ENCODE measurements around the gene LRRC8B.

Gene LRRC8B

DNA sequence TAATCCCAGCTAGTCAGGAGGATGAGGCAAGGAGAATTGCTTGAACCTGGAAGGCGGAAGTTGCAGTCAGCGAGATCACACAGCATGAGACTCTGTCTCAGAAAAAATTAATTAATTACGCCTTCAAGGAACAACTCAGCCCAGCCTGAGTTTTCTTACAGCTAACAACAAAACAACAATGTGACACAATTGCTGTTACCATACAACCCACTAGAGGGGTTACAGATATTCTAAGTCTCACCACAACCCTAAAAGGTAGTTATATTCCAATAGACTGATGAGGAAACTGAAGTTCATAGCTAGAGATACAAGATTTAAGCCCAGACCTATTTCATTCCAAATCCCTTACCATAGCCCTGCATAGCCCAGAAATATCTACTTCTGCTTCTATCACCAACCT lies 105.4 kb downstream of the LRRC8B start:
- no peak for DNase-seq (ENCODE audit: low read depth in 2 of 3, low spot score in 2 of 3)

DNA sequence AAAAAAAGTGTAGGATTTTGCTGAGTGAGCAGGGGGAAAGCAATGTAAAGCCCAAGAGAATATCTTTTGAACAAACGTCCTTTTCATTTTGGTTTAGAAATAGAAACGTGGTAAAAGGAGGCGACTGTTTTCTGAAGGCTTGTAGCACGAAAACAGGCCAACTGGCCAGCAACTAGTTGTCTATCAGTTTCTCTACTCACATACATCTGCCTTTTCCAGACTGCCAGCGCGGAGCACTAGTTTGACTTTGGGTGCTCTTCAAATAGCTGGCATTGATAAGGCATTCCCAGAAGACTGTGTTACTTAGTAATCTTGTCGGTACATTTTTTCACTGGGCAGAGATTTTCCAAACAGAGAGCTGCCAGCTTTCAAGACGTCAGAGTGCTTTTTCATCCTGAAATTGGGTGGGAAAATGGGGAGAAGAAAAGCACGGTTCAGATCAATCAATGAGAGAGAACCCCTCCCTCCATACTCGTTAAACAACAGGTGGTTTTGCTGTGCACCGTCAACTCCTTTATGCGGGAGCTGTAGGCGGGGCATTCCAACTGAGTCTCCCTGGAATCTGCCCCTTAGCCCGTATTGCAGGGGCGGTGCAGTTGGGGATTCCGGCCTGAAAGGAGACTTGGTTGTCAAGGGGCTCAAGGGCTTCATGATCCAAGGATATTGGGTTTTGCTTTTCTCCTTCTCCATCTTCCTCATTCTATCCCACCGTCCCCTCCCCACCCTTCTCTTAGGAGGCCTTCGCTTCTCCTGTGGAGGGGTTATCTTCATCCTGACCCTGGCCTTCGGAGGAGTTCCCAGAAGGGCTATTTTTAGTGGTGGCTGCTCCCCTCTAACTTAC lies 107.4 kb downstream of the LRRC8B start:
- DNase-seq (ENCODE audit: low read depth in 2 of 3, low spot score in 2 of 3): no peak

DNA sequence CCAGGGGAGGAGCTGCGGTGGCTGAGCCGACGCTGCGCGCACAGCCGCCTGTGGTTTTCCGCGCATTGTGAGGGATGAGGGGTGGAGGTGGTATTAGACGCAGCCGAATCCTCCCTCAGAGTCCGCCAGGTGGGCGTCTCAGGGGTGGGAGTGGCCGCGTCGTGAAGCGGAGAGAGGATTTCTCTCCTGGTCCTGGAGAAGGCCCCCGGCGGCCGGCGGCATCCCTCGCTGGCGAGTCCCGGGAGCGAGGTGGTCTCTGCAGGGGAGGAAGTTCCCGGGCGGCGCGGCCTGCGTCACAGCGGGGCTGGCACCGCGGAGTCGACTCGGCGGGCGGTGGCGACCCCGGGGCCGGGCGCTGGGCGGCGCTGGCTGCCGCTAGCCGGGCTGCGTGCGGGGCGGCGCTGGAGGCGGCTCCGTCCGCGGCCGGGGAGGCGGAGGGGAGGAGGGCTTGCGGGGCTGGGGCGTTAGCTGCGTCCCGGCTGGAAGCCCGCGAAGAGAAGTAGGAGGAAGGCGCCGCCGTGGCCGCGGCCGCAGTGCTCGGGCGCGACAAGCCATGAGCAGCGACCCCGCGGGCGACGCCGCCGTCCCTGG lies 108.1 kb downstream of the LRRC8B start, which contains the start of gene LRRC8C:
Gene LRRC8C (plus strand): TSS at position 464 of the 591 bp plus-strand sequence. CDS start 53,354 bp downstream, outside the sequence.
- peak; percentile 74 to 88 (median 86) for DNase-seq (ENCODE audit: low read depth in 2 of 3, low spot score in 2 of 3)

DNA sequence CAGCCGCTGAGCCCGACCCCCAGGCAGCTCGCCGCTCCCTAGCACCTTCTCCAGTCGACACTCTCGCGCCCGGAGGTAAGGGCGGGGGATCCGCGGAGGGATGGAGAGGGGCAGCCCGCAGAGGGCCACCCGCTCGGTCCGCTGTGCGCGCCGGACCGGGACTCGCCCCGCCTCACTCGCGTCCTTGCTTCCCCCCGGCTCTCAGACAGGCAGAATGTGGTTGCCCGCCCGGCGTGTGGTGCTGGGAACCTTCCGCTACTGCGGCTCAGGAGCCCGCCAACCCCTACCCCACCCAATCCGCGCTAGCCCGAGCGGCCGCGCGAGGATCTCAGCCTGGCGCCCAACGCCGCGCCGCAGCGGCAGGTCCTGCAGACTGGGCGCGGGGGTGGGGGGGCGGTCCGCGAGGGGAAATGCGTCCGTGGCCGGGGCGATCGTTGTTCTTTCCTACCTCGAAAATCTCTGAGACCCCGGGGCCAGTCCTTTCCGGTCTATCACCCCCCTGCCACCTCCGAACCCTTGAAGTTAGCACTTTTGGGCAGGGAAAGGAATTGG lies 108.7 kb downstream of the LRRC8B start:
- DNase-seq (ENCODE audit: low read depth in 2 of 3, low spot score in 2 of 3): peak in 2 of 3 experiments; percentile 34 to 47

DNA sequence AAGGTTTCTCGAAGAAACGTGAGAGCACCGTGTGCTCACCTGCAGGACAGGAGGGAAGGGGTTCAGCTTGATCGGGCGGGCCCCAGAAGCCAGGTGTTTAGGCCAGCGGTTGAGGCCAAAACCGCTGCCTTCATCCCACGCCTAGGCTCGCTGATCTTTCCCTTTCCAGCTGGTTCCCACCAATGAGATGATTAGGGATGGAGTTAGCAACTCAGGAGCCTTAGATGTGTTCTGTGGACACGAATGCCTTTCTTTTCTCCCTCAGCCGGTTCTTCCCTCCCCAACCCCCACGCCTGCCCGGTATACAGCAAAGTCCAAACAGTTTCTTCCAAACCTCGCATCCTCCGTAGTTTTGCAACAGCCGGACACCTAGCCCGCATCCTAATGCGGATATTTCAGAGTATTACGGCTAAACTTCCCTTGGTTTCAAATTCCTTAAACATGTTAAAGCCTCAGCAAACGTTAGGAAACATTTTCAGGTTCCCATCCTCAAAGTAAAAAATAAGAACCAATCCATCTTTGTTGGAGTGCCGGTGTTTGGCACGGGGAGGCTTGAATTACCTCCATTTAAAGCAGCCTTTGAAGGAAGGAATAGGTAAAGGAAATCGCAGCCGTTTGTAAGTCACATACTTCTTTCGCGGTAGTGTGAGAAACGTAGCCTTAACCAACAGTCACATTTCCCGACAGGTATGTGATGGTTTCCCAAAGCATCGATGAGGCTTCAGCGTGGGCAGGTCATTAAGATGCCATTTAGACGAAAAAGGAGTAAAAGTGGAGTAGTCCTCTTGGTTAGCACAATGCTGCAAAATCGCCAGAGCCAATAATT lies 109.4 kb downstream of the LRRC8B start:
- no peak for DNase-seq (ENCODE audit: low read depth in 2 of 3, low spot score in 2 of 3)

DNA sequence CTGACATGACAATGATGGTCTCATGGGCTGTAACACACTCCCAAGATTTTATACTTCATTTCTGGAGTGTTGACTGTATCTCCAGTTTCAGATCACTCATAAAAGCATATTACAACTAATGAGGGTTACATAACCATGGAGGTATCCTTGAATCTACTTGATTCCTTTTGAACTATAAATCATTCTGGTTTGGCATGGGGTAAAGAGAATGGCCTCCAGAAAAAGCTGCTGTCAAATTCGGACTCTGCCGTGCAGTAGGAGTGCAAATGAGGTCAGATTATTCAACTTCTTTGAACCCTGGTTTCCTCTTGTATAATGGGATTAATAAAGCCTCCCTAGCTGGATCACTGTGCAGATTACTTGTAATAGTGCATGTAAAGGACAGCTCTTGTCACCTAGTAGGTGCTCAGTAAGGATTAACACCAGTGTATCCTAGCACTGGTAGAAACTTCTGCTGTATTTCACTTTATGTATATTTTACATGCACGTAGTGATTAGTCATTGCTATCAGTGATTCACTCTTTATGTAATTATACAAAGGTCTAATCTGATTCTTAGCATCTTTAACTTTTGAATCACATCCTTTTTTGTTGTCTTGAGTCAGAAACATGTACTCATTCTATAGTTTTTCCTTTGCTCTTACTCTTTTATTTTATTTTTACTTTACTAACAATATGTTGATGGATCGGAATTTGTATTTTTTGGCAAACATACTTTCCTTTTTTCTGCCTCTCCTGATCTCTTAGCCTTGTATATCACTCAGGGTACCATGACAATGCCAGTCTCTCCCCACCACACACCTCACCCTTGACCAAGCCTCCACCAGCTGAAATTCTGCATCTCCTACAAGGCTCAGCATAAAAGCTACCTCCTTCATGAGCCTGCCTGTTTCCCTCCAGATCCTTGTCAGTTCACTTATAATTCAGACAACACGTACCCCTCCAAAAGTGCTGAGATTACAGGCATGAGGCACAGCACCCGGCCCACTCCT lies 111.5 kb downstream of the LRRC8B start:
- DNase-seq (ENCODE audit: low read depth in 2 of 3, low spot score in 2 of 3): no peak

DNA sequence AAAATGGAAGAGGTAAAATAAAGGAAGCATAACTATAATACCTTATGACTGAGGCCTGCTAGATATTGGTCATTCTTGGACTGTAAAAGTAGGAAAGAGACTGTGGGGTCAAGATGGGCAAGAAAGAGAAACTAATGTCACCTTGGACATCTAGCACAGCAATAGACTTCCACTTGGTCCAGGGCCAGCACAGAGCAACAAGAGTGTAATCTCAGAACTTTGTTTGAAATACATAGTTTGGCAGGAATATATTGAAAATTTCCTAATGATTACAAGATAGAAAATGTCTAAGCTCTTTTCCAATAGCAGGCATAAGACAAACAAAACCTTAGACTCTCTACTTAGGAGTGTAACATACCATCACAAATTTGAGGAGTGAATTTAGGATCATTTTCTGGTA lies 112.9 kb downstream of the LRRC8B start:
- no peak for DNase-seq (ENCODE audit: low read depth in 2 of 3, low spot score in 2 of 3)

DNA sequence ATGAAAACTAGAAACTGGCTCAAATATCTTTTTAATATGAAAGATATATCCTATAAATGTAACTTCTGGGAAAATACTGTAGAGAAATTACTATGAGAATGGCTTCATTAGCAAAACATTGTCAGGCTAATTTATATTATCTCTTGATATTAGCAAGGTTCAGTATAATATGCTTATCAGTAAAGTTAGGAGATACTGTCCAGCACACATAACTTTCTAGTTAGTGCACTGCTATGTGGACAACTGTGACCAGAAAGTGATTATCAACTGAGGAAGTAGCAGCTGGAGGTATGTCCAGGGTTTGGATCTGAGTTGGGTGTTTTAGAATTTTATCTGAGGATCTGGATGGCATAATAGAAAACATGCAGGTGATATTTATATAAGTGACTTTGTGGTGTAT lies 115.8 kb downstream of the LRRC8B start:
- no peak for DNase-seq (ENCODE audit: low read depth in 2 of 3, low spot score in 2 of 3)

DNA sequence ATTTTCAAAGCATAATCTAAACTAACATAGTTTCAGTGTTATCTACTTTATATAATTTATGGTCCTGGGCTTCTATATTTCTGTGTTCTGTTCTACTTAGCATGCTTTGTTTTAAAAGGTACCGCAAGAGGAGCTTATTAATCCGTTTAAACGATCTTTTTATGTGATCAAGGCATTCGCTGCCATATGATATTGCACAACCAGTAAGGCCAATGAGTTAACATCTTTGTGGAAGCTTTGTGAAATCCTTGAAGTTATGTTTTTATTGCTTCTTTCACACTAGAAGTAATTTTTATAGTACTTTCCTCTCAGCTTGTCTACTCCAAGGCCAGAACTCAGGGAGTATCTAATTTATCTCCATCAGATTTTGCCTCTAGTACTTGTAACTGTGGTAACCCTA lies 117.2 kb downstream of the LRRC8B start:
- no peak for DNase-seq (ENCODE audit: low read depth in 2 of 3, low spot score in 2 of 3)

DNA sequence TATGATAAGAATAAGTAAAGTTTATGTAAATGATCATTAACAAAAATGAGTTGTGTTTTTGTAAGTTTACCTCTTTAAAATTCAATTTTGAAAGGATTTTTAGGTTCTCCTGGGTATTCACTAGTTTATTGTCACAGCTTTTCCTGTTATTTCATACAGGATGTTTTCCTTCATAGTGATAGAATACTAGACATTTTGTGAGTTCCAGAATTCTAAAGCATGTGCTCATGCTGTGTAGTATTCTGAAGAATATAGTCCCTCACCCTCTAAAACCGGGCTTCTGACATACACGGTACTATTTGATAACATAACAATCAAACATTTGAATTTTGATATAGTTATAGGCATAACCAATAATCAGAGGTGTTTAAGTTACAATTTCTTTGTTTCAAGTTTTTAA lies 118.9 kb downstream of the LRRC8B start:
- DNase-seq (ENCODE audit: low read depth in 2 of 3, low spot score in 2 of 3): no peak

DNA sequence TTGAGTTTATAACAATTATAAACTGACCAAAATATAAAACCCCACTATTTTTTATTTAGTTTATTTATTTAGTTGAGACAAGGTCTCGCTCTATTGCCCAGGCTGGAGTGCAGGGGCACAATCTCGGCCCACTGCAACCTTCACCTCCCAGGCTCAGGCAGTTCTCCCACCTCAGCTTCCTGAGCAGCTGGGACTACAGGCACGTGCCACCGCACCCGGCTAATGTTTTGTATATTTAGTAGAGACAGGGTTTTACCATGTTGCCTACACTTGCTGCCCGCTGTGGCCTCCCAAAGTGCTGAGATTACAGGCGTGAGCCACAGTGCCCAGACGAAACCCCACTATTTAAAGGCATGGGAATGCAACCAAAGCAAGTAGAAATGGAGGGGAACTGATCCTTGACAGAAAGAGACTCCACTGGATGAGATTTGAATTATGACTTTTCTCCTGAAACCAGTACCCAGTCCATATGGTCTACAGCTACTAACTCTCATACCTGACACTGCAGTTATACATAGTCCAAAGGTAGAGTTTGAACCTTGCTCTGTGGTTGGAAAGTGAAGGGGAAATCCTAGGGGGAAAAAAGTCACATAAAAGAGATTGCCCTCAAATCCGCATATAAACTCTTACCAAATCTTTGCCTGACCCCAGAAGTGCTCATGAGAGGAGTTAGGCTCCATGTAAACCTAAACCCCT lies 119.6 kb downstream of the LRRC8B start:
- no peak for DNase-seq (ENCODE audit: low read depth in 2 of 3, low spot score in 2 of 3)

DNA sequence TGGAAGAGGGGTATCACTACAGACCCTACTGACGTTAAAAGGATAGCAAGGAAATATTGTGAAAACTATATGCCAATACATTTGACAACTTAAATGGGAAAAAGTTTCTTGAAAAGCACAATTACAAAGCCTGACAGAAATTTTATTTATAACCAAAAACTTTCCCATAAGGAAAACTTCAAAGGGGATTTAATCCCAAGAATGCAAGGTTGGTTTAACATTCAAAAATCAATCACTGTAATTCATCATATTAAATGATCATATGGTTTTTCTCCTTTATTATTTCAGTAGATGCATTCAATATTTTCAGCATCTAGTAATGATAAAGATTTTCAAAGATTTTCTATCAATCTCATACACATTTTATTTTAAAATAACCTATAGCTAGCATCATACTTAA lies 121.6 kb downstream of the LRRC8B start:
- no peak for DNase-seq (ENCODE audit: low read depth in 2 of 3, low spot score in 2 of 3)
